Measurements from ENCODE around the gene TLE5. TPM values are rescaled to one million over a fixed set of nuclear protein-coding genes. Genes with fewer than 3 reads are reported as not detected.
"Not testable (repeated sequence)": the region's sequence is repeated elsewhere in the genome, so short reads cannot be mapped to it uniquely, and the experiment has no call there.

The TLE5 gene
- total RNA-seq, 1 experiment from 2014 or later: 136 TPM

DNA sequence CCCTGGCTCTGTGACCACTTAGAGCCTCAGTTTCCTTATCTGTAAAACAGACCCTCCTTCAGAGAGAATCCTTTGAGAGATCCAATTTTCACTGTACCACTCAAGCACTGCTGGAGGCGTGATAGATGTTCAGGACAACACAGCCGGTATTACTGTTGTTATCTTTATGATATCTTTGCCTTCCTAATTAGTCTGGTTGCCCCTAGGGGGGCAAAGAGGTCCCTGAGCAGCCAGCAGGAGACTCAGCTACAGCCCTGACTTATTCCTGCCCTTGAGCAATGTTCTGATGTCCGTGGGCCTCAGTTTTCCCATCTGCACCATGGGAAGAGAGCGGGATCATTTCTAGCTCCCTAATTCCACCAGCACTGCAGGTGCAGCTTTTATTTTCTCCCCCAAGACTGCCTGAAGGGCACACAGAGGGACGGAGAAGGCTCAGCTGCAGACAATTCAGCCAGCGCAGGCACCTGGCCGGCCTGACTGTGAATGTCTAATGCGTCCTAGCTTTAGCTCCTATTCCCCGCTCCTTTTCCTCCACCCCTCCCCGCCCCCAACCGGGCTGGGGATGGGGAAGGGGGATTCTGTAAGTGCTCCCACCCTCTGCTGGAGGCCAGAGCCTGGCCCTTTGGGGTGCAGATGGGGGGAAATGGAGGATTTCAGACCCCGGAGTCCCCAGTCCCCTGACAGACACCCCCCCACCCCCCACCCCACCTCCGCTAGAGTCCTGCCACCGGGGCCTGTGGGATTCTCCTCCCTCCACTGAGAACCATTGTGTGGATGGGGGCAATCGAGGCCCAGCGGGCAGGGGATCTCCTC, 16.2 kb downstream of the TLE5 start:
- no peak for DNase-seq (ENCODE audit: extremely low read depth, low read depth)

DNA sequence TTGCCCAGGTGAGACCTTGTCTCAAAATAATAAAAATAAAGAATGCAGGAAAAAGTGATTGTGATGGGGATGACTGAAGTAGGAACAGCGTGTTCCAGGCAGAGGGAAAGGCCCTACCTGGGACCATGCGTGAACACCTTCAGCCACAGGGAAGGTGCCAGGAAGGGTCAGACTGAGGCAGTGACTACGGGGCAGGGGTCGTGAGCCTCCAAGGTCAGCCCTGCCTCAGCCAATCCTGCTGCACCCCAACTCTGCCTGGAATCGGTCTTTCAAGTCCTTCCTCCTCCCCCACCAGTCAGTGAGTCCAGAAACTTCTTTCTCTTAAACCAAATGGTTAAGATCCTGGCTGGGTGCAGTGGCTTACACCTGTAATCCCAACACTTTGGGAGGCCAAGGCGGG, 17.1 kb downstream of the TLE5 start:
- no peak for DNase-seq (ENCODE audit: extremely low read depth, low read depth)

DNA sequence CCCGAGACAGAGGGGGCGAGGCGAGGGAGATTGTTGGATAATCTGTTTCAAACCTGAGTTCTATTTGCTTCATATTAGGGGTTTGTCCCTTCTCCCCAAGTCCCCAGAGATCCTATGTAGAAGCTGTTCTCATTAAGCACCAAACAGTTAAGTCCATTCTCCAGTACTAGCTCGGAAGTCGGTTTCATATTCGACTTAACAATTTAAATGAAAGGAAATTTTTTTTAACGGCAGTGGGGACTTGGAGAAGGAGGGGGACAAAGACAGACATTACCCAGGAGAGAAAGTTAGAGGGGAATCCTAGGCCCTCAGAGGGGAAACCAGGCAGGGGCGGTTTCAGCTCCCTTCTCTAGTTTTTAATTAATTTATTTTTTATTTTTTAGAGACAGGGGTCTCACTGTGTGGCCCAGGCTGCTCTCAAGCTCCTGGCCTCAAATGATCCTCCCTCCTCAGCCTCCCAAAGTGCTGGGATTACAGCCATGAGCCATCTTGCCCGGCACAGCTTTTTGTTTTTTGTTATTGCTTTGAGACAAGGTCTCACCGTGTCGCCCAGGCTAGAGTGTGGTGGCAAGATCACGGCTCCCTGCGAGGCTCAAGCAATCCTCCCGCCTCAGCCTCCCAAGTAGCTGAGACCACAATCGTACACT, 19.6 kb downstream of the TLE5 start:
- no peak for DNase-seq (ENCODE audit: extremely low read depth, low read depth)

DNA sequence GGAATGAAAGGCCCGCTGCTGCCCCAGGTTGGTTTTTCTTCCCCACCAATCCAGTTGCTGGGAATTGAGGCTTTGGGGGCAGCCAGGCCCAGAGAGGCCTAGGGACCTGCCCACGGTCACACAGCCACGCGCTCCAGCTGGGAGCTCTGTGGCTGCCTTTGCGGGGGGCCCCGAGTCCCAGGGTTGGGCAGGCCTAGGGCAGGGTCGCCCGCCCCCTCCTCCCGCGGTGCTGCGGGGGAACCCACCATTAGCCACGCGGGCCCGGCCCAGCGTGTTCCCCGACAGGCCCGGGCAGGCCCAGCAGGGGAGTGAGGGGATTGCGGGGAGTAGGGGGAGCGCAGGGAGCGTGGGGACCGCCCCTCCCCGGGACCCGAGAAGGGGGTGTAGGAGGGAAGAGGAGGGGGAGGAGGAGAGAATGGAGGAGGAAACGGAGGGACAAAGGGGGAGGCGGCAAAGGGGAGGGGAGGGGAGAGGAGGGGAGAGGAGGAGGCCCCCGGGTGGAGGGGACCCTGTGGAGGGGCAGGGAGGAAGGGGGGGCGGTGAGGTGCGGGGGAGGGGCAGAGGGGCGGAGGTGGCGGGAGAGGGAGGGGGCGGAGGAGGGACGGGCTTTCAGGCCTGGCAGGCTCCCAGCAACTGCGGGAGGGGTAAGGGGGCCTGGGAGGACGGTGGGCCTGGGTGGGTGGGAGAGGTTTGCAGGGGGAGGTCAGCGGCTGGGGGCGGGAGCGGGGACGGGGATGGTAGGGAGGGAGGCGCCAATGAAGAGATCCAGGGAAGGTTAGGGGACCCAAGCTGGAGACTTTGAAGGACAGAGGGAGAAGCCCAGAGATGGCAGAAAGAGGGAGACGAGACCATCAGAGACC, 20.3 kb downstream of the TLE5 start:
- no peak for DNase-seq (ENCODE audit: extremely low read depth, low read depth)

DNA sequence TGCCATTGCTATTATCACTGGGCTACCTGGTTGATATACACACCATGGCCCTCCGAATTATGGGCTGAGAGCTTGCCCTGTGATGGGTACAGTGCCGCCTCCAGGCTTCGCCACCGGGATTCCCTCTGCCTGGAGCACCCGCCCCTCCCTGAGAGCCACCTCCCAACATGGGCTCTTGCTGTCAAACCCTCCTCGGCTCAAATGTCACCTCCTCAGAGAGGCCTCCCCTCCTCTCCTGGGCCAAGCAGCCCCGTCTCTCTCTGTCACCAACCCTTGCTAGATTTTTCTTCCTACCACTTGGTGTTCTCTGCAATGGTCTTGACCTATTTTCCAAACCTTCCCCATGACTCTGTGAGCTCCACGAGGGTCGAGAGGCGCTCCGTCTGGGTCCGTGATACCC, 21.0 kb downstream of the TLE5 start:
- no peak for DNase-seq (ENCODE audit: extremely low read depth, low read depth)

DNA sequence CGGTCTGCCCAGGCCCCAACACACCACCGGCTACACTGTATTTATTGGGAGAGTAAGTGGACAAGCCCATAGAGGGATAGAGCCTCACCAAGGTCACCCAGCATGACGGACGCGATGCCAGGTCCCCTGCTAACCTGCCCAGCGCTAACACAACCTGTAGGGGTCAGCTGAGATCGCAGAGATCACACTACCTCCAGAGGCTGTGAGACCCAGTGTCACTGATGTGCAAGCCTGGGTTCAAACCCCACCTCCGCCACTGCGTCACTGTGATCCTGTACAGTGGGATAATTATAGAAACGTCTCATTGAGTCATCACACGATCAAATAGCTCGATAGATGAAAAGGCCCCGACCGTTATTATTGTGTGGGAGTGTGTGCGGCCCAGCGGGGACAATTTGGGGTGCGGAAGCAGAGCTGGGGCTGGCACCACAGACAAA, 22.6 kb downstream of the TLE5 start:
- no peak for DNase-seq (ENCODE audit: extremely low read depth, low read depth)

DNA sequence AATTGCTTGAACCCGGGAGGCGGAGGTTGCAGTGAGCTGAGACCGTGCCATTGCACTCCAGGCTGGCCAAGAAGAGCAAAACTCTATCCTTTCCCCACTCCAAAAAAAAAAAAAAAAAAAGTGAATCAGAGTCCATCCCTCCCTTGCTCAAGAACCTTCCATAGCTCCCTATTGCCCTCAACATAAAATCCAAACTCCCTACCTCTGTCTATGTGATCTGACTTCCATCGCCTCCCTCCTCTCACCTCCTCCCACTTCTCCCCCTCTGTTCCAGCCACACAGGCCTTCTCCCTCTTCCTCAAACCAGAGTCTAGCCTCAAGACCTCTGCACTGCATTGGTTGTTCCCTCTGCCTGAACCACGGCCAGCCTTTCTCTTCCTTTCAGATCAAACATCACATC, 23.2 kb downstream of the TLE5 start:
- DNase-seq (ENCODE audit: extremely low read depth, low read depth): no peak

DNA sequence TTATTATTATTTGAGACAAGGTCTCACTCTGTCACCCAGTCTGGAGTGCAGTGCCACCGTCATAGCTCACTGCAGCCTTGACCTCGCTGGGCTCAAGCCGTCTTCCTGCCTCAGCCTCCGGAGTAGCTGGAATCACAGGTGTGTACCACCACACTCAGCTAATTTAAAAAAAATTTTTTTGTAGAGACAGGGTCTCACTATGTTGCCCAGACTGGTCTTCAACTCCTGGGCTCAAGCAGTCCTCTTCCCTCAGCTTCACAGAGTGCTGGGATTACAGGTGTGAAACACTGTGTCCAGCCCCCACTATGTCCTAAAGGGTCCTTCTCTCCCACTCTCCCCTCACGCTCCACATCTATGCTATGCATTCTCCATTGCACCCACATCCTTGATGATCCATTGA, 24.1 kb downstream of the TLE5 start:
- no peak for DNase-seq (ENCODE audit: extremely low read depth, low read depth)

DNA sequence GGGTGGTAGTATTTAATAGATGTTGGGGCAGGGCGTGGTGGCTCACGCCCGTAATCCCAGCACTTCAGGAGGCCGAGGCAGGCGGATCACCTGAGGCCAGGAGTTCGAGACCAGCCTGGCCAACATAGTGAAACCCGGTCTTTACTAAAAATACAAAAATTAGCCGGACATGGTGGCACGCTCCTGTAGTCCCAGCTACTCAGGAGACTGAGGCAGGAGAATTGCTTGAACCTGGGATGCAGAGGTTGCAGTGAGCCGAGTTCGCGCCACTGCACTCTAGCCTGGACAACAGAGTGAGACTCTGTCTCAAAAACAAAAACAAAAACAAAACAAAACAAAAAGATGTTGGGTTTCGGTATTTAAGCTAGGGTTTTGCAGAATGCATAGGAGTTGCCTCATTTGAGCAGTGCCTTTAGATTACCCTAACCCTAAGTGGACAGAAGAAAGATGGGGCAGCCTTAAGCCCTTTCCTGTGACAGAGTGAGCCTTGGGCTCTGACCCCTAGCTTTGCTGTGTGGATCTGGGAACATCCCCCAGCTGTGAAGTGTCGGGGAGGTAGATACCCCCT, 25.2 kb downstream of the TLE5 start:
- not testable (repeated sequence) for DNase-seq (ENCODE audit: extremely low read depth, low read depth)

DNA sequence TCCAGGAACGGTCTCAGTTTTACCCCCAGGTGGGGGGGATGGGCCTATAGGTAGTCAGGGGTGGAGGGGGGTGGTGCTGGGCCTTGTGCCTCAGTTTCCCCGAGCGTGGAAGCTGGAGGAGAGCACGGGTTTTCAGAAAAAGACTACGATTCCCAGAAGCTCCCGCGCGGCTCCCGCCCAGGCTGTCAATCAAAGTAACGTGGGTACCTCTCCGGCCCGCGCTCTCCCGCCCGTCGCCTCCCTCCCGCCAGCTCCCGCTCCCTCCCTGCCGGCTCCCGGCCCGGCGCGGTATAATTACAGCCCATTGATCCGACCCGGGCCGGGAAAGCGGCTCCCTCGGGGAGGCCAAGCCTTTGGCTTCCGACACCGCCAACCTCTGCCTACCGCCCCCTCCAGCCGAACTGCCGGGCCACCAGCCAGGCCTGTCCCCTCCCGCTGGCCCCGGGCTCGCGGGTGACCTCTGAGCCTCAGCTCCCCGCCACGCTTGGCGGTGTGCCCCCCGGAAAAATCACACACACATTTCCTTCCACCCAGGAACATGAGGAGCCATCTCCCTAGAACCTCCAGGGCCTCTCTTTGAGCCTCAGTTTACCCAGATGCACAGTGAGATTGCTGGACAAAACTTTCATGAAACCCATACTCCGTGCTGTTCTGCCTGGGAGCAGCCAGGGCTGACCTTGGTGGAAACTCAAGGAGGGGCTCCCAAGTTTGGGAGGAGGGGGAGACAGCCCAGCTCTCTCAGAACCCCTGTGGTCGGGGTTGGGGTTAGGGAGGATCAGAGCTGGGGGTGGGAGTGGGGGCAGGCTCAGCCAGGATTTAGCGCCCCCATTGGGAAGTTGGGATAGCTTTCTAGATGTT, 25.9 kb downstream of the TLE5 start:
- DNase-seq (ENCODE audit: extremely low read depth, low read depth): peak; percentile 78

DNA sequence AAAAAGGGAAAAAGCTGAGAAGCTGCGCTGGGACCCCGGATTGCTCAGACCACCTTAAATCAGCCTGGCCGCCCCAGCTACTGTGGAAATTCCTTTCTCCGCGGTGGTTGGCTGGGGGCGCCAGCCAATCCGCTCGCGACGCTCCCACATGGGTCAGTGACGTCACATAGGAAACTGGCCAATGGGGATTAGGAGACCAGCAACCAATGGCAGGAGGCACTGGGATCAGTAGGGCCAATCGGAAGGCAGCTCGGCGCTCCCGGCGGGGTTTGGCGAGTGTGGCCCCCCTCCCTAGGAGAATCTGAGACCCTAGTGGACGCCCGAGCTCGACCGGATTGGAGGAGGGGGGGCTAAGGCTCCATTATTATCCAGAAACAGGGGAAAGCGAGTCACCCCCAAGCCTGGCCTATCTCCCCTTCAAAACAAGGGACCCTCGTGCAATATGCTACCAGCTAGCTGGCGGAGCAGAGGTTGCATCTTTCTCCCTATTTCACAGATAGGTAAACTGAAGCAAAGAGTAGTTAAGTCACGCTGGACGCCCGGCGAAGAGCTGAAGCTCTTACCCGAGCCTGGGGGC, 26.7 kb downstream of the TLE5 start:
- DNase-seq (ENCODE audit: extremely low read depth, low read depth): peak; percentile 98

DNA sequence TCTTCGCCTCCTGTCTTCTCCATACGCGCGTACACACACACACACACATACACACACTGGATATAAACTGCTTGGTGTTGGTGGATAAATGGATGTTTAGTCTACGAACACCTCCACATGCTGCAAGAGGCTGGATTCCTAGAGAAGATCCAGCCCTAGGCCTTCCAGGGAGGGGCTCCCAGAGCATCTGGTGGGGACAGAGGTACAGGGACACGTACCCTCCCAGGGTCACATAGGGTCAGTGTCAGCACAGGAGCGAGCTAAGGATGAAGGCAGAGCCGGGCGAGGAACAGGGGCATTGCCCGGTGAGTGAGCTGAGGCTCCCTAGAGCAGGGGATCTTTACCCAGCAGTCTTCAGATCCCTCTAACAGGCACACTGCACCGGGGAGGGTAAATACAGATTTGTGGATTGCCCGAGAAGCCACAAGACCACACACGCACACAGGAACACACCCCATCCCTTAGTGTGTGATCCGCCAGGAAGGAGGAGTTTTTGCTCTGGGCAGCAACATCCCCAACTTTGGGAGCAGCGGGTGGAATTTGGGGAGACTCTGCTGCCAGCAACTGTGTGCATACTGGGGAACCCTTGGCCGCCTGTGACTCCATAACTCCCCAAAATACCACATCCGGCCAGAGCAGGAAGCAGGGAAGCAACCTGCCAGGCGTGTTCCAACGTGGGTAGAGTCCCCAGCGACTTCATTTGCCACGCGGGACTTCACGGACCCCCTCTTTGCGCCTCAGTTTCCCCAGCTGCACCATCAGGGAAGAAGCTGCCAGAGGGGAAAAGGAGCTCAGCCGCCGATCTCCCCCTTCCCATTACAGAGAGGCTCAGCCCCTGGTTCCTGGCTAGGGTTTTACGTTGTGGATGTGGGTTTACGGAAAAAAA, 27.4 kb downstream of the TLE5 start:
- DNase-seq (ENCODE audit: extremely low read depth, low read depth): no peak

DNA sequence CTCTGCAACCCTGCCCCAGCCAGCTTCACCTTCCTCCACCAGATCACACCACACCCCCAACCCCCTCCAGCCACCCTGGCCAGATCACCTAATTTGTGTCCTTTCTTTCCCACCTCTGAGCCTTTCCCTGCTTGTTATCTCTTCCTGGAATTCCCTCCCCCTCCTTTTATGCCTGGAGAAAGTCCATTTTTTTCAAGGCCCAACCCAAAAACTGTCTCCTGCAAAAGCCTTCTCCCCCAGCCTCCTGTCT, 28.0 kb downstream of the TLE5 start:
- DNase-seq (ENCODE audit: extremely low read depth, low read depth): no peak

DNA sequence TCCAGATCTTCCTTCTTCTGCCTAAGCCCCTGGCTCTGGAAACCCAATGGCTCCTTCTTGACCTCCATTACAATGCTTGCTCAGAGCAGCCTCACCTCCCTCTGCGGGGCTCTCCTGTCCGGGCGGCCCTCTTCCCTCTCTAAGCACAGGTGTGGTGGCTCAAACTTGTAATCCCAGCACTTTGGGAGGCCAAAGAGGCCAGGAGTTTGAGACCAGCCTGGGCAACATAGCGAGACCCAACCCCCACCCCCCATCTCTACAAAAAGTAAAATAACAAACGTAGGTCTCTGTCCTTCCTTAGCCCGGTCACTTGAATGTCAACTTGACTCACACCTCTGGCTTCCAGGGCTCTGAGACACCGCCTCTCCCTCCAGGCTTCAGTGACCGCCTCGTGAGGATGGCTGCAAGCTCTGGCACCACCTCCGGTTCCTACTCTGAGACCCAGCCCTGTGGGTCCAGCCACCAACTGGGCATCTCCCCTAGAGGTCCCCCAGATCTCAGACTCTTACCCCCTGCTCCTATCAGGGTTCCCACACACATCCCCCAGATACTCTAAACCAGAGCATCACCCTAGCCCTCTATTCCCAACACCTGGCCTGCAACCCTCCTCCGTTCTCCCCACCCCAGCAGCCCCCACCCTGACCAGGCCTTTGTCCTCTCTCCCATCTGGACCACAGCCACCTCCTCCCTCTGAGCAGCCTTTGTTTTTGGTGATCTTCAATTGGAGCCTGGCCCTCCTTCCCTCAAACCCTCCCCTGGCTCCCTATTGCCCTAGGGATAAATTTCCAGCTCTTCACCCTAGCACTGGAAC, 28.5 kb downstream of the TLE5 start:
- DNase-seq (ENCODE audit: extremely low read depth, low read depth): no peak

DNA sequence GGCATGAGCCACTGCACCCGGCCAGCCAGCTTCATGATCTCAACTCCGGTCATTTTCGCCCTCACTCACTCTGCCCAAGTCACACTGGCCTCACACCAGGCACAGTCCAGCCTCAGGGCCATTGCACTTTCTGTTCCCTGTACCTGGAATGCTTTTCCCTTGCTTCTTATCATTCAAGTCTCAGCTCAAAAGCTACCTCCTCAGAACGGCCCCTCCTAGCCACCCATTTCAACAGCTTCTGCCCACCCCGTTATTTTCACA, 30.8 kb downstream of the TLE5 start:
- DNase-seq (ENCODE audit: extremely low read depth, low read depth): no peak

DNA sequence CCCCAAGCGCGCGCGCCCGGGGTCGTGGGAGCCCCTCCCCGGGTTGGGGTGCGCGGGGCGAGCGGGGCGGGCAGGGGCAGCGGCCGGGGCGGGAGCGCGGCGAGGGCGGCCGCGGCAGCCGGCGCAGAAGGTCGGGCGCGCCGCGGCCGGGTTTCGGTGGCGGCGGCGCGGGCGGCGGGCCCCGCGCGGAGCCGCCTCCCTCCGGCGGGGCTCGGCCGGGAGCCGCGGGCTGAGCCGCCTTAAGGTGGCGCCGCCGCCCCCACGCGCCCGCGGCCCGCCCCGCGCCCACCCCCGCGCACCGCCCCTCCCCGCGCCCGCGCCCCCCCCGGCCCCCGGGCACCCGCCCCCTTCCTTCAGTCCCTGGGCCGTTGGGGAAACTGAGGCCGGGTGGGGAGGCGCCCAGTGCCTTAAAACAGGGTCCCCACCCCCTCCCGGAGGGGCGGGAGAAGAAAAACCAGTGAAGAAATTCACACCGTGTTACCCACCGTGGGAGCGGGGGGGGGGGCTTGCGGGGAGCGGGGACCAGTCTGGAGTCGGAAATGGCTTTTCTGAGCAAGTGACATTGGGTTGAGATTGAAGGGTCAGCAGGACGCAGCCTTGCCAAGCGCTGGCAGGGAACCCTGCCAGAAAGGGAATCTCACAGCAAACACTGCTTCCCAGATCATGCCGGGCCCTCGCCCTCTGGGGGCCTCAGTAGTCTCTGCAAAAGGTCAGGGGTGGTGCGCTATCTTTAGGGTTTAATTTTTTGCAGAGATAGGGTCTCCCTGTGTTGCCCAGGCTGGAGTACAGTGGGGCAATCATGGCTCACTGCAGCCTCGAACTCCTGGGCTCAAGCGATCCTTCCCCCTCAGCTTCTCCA, 33.0 kb downstream of the TLE5 start, which contains the start of gene TLE2:
TLE2 (minus strand) TSS at position 216 of the 859 bp plus-strand sequence. CDS start 376 bp downstream, outside the sequence.
- DNase-seq (ENCODE audit: extremely low read depth, low read depth): no peak

DNA sequence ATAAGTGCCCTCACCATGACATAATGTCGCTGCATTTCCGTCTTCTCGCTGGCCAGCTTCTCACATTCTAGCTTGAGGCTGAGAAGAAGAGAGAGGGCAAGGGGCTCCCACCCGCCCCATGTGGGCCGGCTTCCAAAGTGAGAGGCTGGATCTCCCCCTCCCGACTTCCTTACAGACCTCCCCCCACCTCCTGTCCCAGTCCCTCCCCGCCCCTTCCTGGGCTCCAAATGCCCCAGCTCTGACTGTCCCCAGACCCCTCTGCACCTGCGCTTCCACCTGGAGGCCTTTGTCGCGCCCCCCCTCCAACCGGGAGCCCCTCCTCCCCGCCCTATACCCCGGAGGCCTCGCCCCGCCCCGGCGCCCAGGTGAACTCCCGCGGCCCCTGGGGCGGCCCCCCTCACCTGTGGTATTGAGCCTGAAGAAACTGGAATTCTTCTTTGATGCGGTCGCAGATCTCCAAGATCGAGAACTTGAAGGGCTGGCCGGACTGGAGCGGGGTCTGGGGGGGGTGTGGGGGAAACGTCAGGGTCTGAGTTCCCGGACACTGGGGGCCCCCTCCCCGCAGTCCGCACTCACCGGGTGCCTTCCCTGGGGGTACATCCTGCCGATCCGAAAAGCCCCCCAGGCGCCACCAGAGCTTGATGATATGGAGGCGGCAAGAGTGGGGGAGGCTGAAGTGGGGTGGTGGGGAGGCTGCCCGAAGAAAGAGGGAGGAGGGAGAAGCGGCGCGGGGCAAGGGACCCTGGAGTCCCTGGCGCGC, 33.8 kb downstream of the TLE5 start:
- DNase-seq (ENCODE audit: extremely low read depth, low read depth): no peak
